ENCODE data around the gene SLC45A3. TPM values are rescaled to one million over a fixed set of nuclear protein-coding genes. Genes with fewer than 3 reads are reported as not detected.

The SLC45A3 gene
- total and polyA plus RNA-seq, 8 donors = 1.6 to 30.1 (median 6.5) TPM

GRCh38 chr1:205719762-205720161 lies 39.5 kb upstream of the SLC45A3 start:
- Histone ChIP-seq H3K36me3 (peaks cover 47 to 96% (median 88%) of the 10 kb centered on the region in 4 donors), H3K4me3 (no peak overlapping the region), H3K9me3 (no peaks in the 10 kb centered on the region), H3K27ac (no peak overlapping the region), H3K27me3 (no peaks in the 10 kb centered on the region), H3K4me1 (peaks cover 0 to 26% (median 4%) of the 10 kb centered on the region in 4 donors)
- intact Hi-C loops (cut with DNase I; ENCODE audit: low total_unique reads) = loop anchor here (10.0 kb wide), 1 partner anchor 55 kb away; no protein-coding TSS in a partner anchor
- DNase-seq = no peak
- TF ChIP-seq POLR2AphosphoS5 (IDR thresholded peaks at IDR 0.05) (no peak), CTCF (IDR thresholded peaks at IDR 0.05) (no peak), POLR2A (IDR thresholded peaks at IDR 0.05) (no peak), EP300 (IDR thresholded peaks at IDR 0.05) (no peak)

- TF ChIP-seq CTCF (IDR thresholded peaks at IDR 0.05) = no peak
- TF ChIP-seq POLR2AphosphoS5 (IDR thresholded peaks at IDR 0.05) = no peak
- TF ChIP-seq POLR2A (IDR thresholded peaks at IDR 0.05) = no peak
- no peak for TF ChIP-seq EP300 (IDR thresholded peaks at IDR 0.05)
- intact Hi-C loops (cut with DNase I; ENCODE audit: low total_unique reads) = loop anchor here (10.0 kb wide), 1 partner anchor 54 kb away; no protein-coding TSS in a partner anchor
- H3K4me1 ChIP-seq = peaks cover 5 to 33% (median 7%) of the 10 kb centered on the region in 4 donors
- 49 to 62% (median 56%) methylated on average over 3 of the region's 3 CpGs for WGBS, 5 donors
- H3K9me3 ChIP-seq = no peaks in the 10 kb centered on the region
- no peak overlapping the region for H3K27ac ChIP-seq
- H3K36me3 ChIP-seq = peaks cover 47 to 91% (median 88%) of the 10 kb centered on the region in 4 donors
- no peaks in the 10 kb centered on the region for H3K27me3 ChIP-seq
- no peak overlapping the region for H3K4me3 ChIP-seq
- no peak for DNase-seq
Observed at GRCh38 chr1:205719015-205719414, 38.7 kb upstream of the SLC45A3 start.

GRCh38 chr1:205716371-205717132 lies 36.2 kb upstream of the SLC45A3 start:
- Histone ChIP-seq H3K4me3 (no peak overlapping the region), H3K27me3 (no peaks in the 10 kb centered on the region), H3K9me3 (no peaks in the 10 kb centered on the region), H3K36me3 (peaks cover 43 to 67% (median 66%) of the 10 kb centered on the region in 4 donors), H3K27ac (no peak overlapping the region), H3K4me1 (peaks cover 5 to 56% (median 17%) of the 10 kb centered on the region in 4 donors)
- WGBS, 5 donors = 66 to 82% (median 71%) methylated on average over 7 of the region's 7 CpGs
- no peak for TF ChIP-seq POLR2AphosphoS5 (IDR thresholded peaks at IDR 0.05)
- no peak for TF ChIP-seq CTCF (IDR thresholded peaks at IDR 0.05)
- TF ChIP-seq POLR2A (IDR thresholded peaks at IDR 0.05) = no peak
- no peak for TF ChIP-seq EP300 (IDR thresholded peaks at IDR 0.05)
- DNase-seq = no peak
- intact Hi-C loops (cut with DNase I; ENCODE audit: low total_unique reads) = loop anchor here (10.0 kb wide), 1 partner anchor 52 kb away; no protein-coding TSS in a partner anchor

GRCh38 chr1:205715628-205716027 lies 35.3 kb upstream of the SLC45A3 start:
- intact Hi-C loops (cut with DNase I; ENCODE audit: low total_unique reads) = loop anchor here (10.0 kb wide), 1 partner anchor 51 kb away; no protein-coding TSS in a partner anchor
- H3K9me3 ChIP-seq = no peaks in the 10 kb centered on the region
- peaks cover 5 to 65% (median 25%) of the 10 kb centered on the region in 4 donors for H3K4me1 ChIP-seq
- no peak overlapping the region for H3K4me3 ChIP-seq
- 60 to 74% (median 64%) methylated on average over 5 of the region's 5 CpGs for WGBS, 5 donors
- no peaks in the 10 kb centered on the region for H3K27me3 ChIP-seq
- DNase-seq = no peak
- no peak overlapping the region for H3K27ac ChIP-seq
- TF ChIP-seq CTCF (IDR thresholded peaks at IDR 0.05) (no peak), EP300 (IDR thresholded peaks at IDR 0.05) (no peak), POLR2AphosphoS5 (IDR thresholded peaks at IDR 0.05) (no peak), POLR2A (IDR thresholded peaks at IDR 0.05) (no peak)
- peaks cover 36 to 58% (median 57%) of the 10 kb centered on the region in 4 donors for H3K36me3 ChIP-seq

All from stomach (tissue), 9 donors.